NCI-H1694 (cell line): Measurements from ENCODE around the gene ANAPC15.

Source experiments
- DNase-seq: peaks from one replicate; lab custom pipeline; 2025; lab: John Stamatoyannopoulos, UW

ANAPC15 gene

DNA sequence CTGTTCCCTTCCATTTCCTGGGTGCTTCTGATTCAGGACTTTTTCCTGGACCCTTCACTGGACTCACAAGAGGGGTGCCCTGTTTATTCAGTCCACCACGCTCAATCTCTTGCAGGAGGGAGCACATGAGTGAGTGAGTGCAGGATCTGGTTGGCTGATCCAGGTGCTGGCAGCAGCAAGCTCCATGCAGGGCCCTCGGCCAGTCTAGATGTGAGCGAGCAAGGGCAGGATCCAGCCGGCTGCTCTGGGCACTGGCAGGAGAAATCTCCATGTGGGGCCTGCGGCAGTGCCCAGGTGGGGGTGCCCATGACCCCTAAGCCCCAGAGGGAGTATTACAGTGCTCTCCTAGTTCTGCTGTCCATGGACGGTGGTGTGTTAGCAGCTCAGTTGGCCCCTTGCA is 11.6 kb upstream of the ANAPC15 start:
- DNase-seq: no peak

DNA sequence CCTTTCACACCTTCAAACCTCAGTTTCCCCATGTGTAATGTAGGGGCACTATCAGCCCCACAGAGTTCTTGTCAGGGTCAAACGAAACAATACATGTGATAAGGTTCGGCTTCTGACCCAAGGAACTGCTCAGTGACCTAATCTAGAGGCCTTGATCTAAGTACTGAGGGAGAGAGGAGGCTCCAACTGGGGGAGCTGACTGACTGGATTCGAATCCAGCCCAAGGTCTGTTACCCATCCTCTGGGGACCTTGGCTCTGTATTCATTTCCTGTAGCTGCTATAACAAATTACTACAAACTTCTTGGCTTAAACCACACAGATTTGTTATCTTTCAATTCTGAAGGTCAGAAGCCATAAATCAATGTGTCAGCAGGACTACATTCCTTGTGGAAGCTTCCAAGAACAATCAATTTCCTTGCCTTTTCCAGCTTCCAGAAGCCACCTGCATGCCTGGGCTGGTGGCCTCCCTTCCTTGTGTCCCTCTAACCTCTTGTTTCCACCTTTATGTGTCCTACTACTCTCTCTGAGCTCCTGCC is 10.7 kb upstream of the ANAPC15 start:
- no peak for DNase-seq

- DNase-seq: no peak
Measured at GRCh38 chr11:72122607-72123006, 10.1 kb upstream of the ANAPC15 start.

- no peak for DNase-seq
Measured at GRCh38 chr11:72120930-72121329, 8.4 kb upstream of the ANAPC15 start.

- DNase-seq: no peak
Measured at GRCh38 chr11:72119198-72119597, 6.7 kb upstream of the ANAPC15 start.

DNA sequence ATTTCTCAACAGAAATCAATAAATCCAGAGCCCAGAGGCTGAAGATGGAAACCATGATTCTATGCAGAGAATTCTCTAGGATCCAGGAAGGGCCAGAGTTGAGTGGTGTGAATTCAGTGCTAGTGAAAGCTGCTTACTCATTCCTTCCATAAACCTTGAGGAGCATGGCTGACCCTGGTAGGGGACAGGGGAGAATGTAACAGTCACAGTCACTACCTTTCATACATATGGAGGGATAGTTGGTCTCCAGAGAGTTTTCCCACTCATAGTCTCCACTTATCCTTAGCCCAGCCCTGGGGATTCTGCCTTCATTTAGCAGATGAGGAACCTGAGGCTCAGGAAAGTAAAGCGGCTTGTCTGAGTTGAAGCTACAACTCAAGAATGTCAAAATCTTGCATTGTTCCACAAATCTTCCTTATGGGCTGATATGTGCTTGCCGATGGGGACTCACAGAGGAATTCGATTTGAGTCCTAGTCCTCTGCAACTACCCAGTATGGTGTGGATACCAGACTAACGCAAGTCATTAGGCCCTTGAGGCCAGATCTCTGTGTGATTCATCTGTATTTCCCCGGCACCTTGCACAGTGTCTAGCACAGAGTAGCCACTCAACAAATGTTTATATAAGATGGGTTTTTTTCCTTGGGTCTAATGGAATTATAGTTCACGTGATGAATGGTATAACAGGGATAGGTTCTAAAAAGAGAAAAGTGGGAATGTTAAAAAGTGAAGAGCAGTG is 3.7 kb upstream of the ANAPC15 start:
- no peak for DNase-seq

GRCh38 chr11:72114570-72114969 is 2.1 kb upstream of the ANAPC15 start:
- DNase-seq: no peak

- DNase-seq: no peak
Measured at GRCh38 chr11:72112978-72113808, 698 bp upstream of the ANAPC15 start.

DNA sequence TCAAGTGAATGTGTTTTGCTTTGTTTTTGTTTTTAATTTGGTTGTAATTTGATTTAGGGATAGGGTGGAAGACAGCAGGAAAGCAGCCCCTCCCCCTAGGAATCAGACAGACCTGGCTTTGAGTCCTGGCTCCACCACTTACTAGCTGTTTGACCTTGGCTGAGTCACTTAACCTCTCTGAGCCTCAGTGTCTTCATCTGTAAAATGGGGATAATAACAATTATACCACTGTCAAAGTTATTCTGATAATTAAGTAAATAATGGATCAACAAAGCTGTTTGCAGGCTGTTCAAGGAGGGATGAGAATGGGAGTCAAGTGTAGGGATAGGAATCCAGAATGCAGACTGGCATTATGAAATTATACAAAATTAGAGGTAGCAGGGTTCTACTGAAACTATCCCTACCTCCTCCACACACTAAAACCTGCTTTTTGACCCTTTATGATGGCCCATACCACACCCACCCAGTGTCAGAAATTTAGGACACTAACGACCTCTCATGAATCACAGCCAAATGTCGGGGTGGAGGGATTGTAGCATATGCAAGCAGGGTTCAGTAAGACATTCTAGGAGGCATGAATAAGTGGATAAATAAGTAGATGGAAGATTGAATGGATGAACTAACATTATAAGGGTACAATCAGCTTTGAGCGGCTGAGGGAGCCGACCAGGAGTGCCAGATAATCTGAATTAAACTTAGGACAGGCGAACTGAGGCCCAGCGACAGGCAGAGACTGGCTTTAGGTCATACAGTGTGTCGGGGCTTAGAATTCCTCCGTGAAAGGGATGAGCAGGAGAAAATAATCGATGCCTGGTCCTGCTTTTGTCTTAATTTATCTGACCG is 974 bp downstream of the ANAPC15 start:
- DNase-seq: no peak

- DNase-seq: no peak
Measured at GRCh38 chr11:72105888-72106287, 6.6 kb downstream of the ANAPC15 start, which contains the start of gene TOMT. Gene TOMT (plus strand): TSS chr11:72105924. CDS start chr11:72105952, 28 bp downstream.

DNA sequence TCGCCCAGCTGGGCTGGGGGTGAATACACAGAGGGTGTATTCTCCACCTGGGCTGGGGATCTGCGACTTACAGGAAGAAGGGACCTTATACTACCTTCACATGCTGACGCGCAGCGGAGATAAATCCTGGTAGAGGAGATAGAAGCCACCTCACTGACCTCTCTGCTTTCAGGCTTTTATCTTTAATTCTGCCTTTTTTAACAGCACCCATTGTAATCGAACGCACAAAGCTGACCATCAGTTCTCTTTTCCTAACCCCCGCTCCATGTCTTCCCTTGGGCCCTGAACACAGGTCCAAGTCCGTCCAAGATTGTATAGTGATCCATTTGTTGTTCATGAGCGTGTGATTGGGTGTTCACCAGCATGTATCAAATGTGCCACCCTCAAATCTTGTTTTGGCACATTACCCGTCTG is 8.7 kb downstream of the ANAPC15 start:
- DNase-seq: no peak

DNA sequence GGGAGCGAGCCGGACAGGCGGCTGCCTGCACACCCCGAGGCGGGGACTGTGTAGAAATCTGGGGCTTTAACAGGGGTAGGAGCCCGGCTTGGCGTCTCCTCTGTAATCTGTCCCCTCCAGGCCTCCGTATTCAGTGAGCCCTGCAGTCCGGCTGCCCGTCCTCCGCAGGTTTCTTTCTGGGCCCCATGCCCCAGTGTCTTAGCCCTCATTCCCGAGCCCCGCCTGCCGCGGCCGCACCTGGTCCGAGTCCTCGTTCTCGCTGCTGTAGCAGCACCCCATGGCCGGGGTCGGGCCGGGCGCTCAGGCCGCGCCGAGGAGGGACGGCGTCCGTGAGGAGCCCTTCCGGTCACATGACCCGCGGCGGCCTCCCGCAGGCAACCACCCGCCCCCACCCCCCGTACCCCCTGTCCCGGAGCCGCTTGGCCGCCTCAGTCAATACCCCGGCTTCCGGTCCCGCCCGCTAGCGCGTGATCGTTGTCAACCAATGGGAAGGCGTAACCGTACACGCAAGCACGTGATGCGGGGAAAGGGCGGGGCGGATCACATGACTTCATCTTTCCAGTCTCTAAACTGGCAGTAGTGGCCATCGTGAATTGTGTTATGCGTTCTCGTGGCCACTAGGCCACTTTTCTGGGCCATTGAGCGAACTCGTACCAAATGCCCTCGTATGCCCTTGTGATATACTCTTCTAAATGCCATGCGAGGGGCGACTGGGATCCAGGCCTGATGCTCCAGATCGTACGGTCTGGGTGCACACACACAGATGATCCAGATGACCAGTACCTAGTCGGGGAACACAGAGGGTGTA is 9.3 kb downstream of the ANAPC15 start, which contains the start of gene LAMTOR1:
Gene LAMTOR1 (minus strand): TSS at position 352 of the 808 bp plus-strand sequence. CDS start 73 bp downstream, at position 279.
- peak; percentile 95 for DNase-seq

DNA sequence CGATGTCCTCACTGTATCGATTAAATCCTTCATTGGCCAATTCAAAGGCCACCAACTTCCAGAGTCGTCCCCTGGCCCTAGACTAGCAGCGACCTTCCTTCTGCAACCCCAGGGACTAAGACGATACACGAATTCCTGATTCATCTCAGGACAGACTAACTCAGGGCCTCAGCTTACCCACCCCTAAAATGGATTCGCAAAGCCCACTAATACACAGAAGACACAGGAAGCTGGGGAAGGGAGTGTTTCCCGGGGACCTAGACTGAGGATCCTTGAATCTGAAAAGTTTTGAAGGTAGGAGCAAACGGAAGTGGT is 9.9 kb downstream of the ANAPC15 start:
- DNase-seq: no peak

DNA sequence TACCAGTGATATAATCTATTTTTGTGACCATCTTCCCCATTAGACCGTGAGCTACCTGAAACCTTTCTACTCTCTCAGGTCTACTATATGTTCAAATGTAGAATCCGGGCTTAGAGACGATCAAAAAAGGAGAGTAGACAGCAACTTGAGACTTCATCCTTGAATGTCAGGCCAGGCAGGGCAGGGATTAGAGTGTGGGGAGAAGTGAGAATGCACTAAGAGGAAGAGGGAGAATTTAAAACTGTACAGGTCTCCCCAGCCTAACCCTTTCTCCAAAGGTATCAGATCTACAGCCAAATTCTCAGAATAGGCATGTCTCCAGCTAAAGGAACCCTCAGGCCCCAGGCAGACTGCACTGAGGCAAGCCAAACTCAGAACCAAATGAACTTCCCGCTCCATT is 10.3 kb downstream of the ANAPC15 start:
- DNase-seq: no peak

DNA sequence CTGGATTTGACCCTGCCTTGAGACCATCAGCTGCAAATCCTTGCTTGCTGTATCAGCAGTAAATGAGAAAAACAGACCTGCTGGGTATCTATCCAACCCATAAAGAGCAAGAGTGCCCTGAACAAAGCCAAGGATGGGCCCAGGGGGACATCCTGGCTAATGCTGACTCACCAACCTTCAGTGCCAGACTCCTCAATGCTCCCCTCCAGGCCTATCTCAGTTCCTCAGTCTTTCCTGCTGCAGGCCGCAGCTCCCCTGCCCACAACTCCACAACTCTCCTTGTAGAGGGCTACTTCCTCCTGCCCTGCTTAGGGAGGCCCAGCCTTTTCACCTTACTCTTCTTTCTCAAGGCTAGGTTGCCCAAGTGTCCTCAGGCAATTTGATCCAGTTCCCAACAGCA is 12.0 kb downstream of the ANAPC15 start:
- no peak for DNase-seq

- DNase-seq: no peak
Measured at GRCh38 chr11:72100009-72100408, 12.5 kb downstream of the ANAPC15 start.

GRCh38 chr11:72098741-72099140 is 13.8 kb downstream of the ANAPC15 start:
- no peak for DNase-seq

DNA sequence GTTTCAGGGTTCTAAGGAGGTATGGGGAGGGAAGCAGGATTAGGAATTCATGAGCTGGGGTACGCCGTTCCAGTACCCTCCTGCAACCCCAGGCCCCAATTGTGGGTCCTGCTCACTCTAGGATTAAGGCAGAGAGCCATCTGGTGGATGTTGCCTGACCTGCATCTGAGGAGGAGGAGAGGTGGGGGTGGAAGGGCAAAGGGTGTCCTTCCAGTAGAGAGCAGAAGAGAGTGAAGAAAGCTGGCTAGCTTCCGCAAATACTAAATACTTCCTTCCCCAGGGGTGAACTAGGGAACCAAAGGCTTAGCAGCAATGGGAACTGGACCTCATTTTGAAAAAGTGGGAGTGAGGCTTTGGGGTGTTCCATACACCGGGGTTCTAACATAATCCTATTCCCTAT is 21.2 kb downstream of the ANAPC15 start:
- peak; percentile 48 for DNase-seq

DNA sequence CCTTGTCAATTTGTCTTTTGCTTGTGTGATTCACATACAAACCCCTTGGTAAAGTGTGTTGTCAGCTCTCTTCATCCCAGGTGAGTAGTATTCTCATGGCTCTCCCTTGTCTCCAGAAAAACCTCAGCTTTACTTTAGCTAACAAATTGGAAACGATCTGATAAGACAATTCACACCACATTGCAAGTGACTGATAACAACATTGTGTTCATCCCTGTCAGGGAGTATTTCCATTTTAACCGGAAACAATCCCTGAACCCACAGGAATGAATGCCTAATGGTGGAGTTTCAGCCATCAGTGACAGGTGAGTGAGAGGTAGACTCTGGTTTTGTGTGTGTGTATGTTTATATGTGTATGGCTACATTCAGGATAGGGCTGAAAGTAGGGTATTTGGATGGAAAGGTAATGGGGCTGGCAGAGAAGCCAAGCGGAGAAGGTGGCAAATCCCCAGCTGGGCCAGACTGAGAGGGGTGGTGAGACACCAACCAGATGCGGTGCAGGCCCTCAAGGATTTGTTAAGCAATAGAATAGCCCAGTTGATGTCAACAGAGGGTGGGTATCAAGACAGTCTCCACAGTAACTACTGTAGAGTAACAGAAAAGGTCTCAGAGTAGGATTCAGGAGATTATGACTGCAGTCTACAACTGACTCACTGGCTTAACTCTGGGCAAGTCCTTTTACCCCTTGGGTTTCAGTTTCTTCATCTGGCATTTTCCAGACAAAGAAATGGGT is 24.3 kb downstream of the ANAPC15 start:
- no peak for DNase-seq

DNA sequence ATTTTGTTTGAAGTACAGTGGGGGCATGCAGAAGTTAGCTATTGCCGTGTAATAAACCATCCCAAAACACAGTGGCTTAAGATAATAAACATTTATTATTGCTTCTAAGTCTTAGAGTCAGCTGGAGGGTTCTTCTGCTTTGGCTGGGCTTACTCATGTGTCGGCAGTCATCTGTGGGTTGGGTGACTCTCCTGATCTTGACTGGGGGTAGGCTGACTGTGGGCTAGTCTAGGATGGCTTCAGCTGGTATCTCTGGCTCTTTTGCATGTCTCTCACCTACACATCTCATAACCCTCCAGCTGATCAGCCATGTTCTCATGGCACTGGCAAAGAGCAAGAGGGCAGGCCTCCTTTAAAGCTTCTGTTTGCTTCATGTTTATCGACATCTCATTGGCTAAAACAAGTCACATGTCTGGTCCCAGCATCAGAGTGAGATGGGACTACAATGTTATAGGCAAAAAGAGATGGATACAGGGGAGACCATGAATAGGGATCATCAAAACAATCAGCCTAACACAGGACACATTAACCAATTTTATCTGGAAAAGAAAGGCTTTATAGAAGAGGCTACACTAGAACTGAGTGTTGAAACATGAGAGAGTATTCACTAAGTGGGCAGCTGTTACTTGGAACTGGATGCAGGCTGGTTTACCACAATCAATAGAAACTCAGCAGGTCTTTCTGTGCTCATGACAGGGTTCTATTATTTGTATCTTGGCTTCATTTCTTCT is 26.7 kb downstream of the ANAPC15 start:
- DNase-seq: peak; percentile 19
